ENCODE results near the gene TOX2.

Gene TOX2

DNA sequence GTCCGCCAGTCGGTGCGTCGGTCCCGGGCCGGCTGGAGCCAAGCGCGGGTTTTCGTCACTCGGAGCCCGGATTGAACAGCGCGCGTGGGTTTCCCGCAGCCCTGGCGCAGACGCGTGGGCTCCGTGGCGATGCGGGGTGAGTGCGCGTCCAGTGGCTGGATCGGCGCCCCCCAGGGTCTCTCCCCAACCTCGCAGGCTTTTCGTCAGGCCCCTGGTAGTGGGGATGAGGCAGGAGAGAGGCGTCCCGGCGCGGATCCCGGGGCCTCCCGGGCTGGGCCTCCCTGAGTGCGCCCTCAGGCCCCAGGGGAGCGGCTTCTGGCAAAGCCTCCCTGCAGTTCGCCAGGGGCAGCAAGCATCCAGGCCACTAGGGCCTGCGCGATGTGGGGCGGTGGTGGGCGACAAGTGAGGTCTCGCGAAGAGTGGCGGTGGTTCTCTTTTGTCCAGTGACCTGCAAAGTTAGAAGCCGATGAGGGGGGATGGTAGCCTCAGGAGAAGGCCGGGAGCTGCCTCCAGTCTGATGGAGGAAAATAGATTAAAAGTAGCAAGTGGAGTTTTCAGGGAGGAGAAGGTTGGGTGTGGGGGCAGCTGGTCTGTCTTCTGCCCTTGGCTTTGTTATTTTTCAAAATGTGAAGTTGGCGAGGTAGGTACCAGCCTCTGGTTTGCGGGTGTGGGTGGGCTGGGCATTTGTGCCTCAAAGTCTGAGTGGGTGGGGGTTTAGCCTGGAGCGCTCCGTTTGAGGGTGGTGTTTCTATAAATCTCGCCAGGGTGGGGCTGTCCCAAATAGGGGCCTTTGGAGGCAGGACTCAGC, 1.6 kb downstream of the TOX2 start:
- peak; percentile 45 for DNase-seq (ENCODE audit: low read depth)

GRCh38 chr20:43916881-43917371, 2.3 kb downstream of the TOX2 start:
- DNase-seq (ENCODE audit: low read depth), result peak; percentile 47

DNA sequence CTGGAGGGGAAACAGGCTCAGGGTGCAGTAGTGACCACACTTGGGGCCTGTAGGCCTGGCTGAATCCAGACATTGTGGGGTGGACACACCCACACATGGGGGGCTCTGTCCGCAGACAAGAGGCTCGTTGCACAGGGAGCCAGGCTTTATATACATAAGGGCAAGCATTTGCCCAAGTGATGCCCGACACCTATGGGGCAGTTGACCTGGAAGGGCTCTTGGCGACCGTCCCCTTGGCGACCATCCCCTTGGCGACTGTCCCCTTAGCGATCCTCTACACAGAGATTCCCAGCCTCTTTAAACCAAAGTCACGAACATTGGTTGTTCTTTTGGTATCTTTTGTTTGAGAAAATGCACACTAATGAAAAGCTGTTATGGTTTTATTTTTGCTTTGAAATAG, 2.7 kb downstream of the TOX2 start:
- DNase-seq (ENCODE audit: low read depth), result no peak

DNA sequence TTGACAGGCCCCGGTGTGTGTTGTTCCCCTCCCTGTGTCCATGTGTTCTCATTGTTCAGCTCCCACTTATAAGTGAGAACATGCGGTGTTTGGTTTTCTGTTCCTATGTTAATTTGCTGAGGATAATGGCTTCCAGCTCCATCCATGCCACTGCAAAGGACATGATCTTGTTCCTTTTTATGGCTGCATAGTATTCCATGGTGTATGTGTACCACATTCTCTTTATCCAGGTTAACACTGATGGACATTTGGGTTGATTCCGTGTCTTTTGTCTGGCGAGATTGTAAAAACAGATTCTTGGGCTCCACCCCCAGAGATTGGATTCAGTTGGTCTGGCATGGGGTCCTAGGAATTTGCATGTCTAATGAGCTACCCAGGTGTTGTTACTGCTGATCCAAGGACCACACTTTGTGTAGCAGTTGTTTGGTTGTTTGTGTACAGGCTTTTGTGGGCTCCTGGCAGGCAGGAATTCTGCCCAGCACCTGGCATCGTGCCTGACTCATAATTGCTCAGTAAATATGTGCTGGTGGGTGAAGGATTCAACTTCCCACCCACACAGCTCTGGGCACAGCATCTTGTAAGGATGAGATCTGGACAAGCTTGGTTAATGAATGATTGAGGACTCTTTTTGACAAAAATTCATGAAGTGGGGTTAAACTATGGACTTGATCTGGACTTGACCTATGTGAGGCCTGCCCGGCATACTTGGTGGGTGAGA, 5.2 kb downstream of the TOX2 start:
- DNase-seq (ENCODE audit: low read depth), result no peak

DNA sequence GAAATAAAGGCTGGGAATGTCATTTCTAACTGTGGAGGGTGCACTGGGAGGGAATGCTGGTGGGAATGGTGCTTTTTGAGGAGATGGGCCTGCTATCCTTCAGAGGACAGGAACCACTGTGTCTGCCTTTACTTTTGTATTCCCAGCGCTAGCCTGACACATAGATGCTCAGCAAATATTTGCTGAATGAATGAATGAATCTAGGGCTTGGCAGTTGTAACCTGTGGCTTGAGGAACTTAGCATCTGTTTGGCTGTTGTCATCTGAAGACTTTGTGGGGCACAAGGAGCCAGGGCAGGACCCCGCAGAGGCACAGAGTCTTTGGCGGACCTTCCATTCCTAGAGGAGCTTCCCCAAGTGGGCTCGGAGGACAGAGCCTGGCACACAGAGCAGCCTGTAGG, 6.1 kb downstream of the TOX2 start:
- no peak for DNase-seq (ENCODE audit: low read depth)

DNA sequence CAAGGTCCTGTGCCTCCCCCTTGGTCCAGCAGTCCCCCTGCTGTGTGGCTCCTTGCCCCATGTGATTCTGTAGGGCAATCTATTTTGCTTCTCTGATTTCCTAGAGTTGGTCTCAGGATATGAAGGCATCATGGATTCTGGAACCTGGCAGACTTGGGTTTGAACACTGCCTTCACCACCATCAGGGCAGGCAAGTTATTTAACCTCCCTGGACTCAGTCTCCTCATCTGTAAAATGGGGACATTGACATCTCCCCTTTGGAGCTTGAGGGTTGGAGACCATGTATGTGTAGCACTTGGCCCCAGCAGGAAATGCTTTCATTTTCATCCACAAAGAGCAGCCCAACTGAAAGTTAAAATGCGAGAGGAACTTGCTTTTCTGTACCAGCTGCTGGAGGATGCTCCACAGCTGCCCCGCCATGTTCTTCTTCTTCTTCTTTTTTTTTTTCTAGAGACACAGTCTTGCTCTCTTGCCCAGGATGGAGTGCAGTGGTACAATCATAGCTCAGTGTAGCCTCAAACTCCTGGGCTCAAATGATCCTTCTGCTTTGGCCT, 6.7 kb downstream of the TOX2 start:
- no peak for DNase-seq (ENCODE audit: low read depth)

- DNase-seq (ENCODE audit: low read depth), result no peak
Measured at GRCh38 chr20:43922614-43923013, 8.0 kb downstream of the TOX2 start.

GRCh38 chr20:43923322-43923721, 8.7 kb downstream of the TOX2 start:
- no peak for DNase-seq (ENCODE audit: low read depth)

DNA sequence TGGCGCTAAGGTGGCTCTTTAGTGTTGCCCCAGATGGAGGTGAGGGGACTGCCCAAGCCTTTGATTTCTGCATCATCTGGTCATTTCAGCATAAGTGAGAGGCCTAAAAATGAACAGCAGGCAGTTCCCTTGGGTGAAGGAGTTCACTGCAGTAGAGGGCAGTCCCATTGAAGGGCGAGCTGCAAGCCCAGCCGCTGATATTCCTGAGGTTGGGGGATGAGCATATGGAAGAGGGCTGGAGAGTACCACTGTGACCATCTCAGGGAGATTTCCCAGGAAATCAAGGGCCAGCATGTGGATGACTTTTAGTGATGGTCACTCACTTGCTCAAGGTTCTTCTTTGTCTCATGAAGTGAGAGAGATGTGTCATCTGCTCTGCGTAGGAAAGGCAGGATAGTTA, 9.3 kb downstream of the TOX2 start:
- no peak for DNase-seq (ENCODE audit: low read depth)

- no peak for DNase-seq (ENCODE audit: low read depth)
Measured at GRCh38 chr20:43925215-43925614, 10.6 kb downstream of the TOX2 start.

DNA sequence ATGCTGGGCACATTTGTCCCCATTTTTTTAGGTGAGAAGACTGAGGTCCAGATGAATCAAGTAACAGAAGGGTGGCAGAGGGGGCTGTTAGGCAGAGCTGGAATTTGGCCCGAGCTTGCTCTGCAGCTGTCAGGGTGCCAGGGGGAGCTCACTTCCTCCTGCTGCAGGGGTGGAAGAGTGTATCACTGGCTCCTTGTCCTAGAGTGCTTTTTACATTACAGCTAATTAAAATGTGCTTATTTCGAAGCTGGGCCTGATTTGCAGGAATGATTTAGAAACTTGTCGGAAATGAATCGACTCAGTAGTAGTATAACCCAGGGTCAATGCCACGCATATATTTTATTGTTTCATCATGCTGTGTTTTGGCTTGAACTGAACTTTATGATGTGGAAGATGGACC, 11.1 kb downstream of the TOX2 start:
- peak; percentile 58 for DNase-seq (ENCODE audit: low read depth)

GRCh38 chr20:43926287-43927050, 11.8 kb downstream of the TOX2 start:
- DNase-seq (ENCODE audit: low read depth), result no peak

DNA sequence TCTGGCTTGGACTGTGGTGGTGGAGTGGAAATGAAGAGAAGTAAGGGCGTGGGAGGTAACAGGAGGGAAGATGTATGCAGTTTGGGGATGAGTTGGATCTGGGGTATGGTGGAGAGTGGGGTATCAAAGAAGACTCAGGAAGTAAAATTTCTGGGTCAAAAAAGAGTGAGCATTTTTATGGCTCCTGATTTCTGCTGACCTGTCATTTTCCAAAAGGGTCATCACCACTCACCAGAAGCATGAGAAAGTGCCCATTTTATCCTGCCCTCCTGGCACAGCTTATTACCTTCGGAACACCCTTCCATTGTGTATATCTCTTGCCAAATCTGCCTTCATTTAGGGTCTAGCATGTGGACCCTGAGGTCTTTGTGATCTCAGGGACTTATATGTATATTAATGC, 17.3 kb downstream of the TOX2 start:
- no peak for DNase-seq (ENCODE audit: low read depth)

DNA sequence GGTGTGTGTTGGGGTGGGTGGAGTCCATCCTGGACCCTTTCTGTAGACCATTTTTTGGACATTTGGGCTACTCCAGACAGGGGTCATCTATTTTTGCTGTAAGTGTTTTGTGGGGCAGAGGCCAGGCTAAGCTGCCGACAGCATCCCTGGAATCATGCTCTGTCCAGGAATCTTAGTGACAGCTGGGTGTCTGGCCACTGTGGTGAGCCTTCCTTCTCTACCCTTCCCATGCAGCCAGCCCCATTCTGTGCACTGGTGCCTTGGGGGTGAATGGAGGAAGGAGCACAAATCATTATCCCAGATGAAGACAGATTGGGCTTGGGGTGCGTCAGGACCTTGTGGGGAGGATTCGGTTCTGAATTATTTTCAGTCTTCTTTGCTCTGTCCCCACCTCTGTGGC, 20.2 kb downstream of the TOX2 start:
- DNase-seq (ENCODE audit: low read depth), result no peak

DNA sequence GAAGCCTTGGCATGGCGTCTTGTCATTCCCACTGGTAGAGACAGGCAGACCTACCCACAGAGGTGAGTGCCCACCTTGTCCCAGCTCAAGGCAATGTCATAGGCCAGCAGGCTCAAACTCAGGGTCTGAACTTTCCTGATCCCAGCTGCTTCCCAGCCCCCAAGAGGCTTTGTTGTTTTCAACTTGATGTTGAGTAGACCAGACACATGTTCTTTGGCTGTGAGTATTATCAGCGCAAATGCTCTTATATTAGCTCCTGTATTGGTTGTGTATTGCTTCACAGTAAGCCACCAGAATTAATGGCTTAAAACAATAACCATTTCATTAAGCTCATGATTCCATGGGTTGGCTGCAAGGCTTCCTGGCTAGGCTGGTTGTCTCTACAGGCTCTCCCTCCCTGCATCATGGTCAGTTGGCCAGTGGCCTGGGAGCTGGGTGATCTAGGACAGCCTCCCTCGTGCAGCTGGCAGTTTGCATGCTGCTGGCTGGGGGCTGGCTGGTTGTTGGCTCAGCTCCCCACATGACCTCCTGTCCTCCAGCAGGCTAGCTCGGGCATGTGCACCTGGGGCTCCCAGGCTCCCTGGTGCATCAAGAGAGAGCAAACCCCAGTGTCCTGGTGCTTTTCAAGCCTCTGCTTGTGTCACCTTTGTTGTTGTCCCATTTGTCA, 21.6 kb downstream of the TOX2 start:
- no peak for DNase-seq (ENCODE audit: low read depth)

DNA sequence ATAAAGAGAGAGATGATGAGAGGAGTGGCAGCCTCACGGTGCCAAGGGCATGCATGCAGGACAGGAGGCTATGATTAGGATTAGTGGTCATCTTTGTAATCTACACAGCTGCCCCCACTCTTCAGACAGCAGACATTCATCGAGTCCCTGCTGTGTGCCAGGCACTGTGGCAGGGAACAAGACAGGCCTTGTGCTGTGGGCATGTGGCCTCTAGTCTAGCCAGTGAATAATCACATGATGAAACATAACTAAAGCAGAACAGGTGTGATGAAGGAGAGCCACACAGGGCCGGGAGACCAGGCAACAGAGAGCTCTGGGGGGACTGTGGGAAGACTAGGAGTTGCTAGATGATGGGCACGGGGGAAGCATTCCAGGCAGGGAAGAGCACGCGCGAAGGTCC, 22.2 kb downstream of the TOX2 start:
- no peak for DNase-seq (ENCODE audit: low read depth)

- no peak for DNase-seq (ENCODE audit: low read depth)
Measured at GRCh38 chr20:43937591-43937990, 22.9 kb downstream of the TOX2 start.

DNA sequence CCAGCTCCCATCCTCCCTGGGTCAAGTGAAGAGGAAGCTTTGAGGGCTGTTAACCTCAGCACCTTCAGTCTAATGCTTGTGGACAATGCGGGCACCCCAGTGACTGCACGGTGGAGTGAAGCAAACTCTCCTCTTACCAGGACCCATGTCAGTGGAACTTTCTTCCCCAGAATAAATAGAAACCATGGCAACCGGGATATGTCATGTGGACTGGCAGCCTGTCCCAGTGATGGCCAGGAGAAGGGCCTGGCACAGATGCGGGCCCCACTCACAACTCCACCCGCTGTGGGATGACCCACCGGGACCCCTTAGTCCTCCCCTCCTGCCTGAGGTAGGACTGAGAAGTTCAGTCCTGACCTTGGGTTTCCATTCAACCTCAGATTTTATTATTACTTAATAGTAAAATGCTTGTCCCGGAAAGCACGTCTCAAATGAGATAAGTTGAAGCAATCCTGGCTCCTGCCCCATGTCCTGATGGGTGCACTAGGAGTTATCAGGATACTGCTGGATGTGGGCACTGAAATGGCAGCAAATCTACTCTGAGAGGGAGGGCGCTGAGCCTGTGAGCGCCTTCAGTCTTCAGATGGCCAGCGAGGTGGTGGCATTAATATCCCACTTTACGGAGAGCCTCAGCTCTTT, 23.5 kb downstream of the TOX2 start:
- DNase-seq (ENCODE audit: low read depth), result no peak

DNA sequence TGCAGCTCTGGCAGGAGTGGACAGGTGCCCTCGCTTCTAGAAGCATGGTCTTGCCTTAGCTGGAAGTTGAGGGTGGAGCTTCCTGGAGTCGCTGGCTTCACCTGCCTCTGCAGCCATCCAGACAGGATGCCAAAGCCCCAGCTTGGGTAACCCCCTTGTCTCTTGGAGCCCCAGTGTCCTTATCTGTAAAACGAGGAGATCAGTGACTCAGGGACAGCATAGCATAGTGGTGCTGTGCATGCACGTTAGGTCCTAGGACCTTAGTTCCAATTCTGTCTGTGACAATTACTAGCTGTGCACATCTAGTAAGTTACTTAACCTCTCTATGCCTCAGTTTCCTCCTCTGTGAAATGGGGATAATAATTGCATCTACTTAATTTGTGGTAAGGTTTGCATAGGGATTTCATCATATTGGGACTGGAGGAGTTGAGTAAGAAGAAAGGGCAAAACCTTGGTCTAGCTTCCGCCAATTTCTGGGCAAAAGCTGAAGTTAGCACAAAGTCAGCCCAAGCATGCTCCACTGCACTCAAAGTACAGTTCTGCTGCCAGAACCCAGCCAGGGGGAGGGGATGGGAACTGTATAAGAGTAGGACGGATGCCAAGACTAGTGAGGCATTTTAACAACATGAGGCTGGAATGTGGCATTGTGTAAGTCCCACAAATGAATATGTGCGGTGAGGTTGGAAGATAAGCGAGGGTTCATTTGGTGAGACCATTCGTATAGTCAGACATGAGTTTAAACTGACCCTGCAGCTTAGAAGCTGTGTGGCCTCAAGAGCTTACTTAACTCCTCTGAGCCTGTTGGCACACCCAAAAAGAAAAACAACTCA, 24.5 kb downstream of the TOX2 start:
- DNase-seq (ENCODE audit: low read depth), result peak; percentile 100

DNA sequence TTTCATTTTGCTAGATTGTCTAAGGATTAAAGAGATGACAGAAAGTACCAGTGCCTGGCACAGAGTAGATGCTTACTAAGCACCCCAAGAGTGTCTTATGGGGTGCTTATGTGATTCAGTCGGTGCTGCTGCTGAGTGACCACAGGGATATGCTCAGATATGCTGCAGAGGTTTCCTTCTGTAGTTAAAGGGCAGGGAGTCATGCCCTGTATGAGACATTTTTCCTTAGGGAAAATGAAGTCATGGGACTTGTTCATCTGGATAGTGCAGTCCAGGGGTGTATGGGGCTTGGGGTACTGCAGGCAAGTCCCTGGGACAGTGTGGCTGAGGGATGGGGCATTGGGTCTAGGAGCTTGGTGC, 25.1 kb downstream of the TOX2 start:
- DNase-seq (ENCODE audit: low read depth), result no peak
